NCI-H2081 treated with DMSO at 0.1 percent for 48 hours (cell line): ENCODE data around the gene KCP.
"Not testable (repeated sequence)": the region's sequence is repeated elsewhere in the genome, so short reads cannot be mapped to it uniquely, and the experiment has no call there.

Experiments
- DNase-seq: peaks from one replicate; lab custom pipeline; 2025; lab: John Stamatoyannopoulos, UW

KCP gene

DNA sequence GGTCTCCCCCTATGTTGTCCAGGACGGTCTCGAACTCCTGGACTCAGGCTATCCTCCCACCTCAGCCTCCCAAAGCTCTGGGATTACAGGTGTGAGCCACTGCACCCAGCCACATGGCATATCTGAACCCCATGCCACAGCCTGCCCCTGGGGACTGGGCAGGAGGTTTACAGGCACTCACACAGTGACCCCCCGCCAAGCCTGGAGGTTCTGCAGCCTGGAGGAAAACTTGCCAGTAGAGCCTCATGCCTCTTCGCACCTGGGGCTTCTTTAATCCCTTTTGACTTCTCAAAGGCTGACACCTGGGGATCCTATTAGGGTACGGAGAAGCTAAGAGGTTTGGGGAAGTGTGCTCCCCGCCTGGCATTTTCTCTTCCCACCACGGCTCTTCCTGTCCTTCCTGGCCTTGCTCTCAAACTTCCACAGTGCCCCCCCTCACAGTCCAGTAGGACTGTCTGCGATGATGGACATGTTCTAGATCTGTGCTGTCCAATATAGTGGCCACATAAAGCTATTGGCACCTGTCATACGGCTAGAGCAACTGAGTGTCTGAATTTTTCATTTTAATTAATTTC, 11.4 kb upstream of the KCP start:
- no peak for DNase-seq

DNA sequence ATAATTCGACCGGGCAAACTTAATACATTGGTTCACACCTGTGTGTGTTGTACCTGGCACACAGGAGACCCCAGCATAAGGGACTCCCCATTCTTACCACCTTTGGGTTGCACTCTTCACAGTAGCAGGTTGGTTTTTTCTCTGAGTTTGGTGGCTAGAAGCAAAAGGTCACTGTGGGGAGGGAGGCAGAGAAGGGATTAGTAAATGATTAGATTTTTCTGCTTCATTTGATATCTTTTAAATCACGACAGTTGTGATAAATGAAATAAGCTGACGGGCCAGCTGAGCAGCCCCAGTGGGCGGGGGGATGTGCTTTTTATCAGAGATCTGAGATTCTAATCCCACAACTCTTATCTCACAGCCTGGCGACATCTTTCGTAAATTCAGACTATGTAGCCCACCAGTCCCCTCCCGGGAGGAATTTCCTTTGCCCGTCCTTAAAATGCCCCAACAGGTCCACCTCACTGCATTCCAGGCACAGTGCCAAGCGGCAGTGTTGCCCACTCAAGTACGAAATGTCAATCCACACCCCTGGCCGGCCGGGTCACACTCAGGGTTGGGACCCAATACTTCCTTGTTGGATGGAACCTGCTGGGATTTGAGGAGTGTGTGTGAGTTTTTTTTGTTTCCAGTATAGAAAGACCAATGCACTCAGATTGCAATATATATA, 10.5 kb upstream of the KCP start:
- DNase-seq: no peak

DNA sequence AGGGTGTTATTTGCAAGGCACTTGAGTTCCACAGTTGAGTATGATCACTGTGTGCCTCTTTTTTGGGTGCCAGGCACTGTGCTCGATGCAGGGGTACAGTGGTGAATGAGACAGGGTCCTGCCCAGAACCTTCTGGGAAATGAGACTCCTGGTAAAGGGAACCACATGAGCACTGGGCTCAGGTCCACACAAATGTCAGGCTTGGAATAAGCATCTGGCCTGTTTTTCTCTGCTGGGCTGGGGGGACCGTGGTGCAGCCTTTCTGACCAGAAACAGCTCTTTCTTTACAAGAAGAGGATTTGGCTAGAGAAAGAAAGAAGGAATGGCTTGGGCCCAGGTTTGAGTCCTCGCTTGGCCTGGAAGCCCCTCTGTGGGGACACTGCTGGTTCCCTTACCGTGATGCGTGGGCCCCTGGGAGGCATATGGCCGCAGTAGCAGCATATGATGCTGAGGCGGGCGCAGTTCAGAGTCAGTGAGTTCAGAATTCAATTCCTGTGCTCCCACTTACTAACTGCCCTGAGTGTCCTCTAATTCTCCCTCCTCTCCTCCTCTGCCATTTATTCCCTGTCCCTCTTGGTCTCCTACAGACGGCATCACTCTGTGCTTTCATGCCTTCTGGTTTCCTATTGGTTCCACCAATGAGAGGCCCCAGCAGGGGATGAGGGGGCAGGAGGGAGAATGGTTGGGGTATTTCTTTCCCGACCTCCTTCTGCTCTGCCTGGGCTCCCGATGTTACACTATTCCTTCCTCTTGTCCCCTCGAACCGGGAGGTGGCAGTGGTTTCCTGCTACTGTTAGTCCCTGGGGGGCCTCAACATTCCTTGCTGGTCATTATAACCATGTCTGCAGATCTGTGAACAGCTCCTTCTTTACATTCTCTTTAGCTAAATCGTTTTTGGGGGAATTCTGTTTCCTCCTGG, 9.6 kb upstream of the KCP start:
- DNase-seq: no peak

- no peak for DNase-seq
Observed at GRCh38 chr7:128919241-128919640, 8.7 kb upstream of the KCP start.

DNA sequence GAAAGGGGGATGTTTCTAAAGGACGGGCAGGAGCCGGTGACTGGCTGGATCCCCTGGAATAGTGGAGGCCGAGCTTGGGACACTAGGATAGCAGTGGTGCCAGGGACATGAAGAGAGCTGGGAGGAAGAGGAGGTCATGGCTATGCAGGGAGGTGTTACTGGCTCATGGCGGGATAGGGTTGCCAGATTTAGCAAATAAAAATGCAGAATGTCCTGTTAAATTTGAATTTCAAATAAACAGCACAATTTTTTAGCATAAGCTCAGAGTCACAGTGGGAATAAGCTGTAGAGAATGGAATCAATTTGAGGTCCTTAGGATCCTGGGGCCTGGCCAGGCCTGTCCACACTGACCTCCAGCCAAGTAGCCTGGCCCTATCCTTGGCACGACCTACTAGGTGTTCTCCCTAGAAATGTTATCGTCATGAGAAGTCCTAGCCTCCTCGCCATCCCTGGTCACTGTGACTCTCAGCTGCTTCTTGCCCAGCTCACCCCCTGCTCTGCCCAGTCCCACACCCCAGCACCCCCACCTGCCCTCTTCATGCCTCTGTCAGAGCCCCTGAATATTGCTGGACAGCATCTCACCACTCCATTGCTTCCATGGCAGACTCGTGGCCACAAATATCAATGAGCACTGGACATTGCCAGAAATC, 7.6 kb upstream of the KCP start:
- no peak for DNase-seq

DNA sequence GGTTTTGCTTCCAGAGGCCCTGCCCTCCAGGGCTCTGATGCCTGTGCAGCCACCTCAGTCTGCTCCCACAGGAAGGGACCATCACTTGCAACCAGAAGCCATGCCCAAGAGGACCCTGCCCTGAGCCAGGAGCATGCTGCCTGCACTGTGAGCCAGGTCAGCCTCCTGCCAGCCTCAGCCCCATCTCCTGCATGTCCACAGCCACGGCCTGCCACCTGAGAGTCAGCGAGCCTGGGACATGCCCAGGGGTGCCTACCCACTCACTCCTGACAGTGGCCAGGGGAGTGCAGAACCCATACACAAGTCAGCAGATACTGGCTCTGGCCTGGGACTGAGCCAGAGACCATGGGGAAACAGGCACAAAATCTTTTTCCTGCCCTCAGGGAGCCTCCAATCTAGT, 6.6 kb upstream of the KCP start:
- DNase-seq: no peak

DNA sequence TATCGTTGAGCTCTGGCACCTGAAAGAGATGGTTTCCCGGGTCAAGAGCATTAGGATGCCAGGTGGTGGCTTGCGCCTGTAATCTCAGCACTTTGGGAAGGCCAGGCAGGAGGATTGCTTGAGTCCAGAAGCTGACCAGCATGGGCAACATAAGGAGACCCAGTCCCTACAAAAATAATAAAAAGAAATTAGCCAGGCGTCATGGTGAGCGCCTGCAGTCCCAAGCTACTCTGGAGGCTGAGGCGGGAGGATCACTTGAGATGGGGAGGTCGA, 6.1 kb upstream of the KCP start:
- DNase-seq: no peak

DNA sequence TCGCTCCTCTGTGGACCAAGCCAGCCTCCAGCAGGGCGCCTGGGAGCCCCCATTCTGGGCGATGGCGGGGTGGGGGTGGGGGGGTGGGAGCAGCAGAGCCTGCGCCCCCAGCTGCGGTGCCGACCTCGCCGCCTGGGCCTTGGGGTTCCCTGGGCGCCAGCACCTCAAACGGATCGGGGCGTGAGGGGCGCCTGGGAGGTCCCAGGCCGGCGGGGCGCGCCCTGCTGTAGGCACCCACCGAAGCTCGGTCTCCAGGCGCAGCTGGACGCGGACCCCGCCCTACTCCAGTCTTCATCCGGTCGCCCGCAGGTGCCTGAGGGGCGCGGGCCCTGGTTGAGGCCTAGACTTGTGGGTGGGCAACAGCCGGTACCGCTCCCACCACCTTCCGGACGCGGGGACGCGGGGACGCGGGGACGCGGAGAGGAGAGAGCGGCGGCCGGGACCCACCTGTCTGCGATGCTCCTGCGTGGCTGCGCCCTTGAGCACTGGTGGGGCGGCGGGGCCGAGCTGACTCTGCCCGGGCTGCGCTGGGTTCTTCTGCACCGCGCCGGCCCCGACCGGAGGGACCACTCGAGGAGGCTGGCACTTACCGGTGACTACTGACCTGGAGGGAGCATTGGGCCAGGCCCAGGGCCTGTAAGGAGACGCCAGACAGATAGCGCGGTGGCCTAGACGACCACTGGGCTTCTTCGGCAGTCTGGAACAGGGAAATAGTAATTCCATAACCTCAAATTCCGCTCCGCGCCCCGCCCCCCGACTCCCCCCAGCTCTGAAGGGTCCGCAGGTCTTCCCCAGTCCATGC, 5.5 kb upstream of the KCP start:
- no peak for DNase-seq

- DNase-seq: no peak
Observed at GRCh38 chr7:128915271-128915819, 4.8 kb upstream of the KCP start.

- DNase-seq: no peak
Observed at GRCh38 chr7:128914566-128915151, 4.2 kb upstream of the KCP start.

DNA sequence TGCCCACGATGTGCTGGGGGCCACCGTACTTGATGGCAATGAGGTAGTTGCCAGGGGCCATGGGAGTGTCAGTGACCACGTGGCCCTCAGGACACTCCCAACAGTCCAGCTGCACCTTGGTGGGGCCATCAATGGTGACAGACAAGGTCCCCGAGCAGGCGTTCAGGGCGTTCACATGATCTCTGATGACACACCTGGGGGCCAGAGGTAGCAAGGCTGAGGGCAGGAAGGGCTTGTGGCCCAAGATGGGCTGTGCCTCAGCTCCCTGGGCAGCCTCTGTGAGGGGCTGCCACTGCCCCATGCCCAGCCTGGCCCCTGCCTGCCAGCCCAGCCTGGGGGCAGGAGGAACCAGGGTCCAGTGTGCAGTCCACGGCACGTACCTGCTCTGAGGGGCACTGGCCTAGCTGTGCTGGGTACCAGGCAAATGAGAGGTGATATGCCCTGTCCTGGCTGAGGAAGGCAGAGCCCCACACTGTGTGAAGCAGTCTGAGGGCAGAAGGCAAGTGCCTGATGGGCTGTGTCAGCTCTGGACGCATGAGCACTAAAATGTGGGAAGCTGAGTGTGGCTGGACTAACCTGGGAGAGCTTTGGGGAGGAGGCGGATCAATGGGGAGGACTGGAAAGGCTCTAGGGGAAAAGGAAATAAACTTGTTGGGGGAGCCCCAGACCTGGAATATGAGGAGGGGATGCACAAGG, 3.5 kb upstream of the KCP start:
- DNase-seq: no peak

GRCh38 chr7:128912709-128913495, 2.4 kb upstream of the KCP start:
- DNase-seq: not testable (repeated sequence)

DNA sequence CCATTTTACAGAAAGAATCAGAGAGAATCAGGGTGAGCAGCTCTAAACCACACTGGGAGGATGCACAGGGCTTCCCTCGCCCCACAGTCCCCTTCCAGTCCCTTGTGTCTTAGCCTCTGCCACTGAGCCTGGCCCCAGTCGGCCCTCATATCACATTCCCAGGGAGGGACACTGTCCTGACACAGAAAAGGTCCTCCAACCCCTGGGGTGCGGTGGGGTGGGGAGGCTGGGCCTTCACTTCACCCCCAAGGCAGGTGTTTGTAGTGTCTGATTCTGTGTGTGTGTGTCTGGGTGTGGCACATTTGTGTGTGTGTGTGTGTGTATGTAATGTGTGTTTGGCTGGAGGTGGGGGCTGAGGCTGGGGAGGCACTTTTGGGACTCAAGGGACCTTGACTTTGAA, 1.8 kb upstream of the KCP start:
- DNase-seq: no peak

GRCh38 chr7:128911423-128912031, 1.0 kb upstream of the KCP start:
- no peak for DNase-seq

DNA sequence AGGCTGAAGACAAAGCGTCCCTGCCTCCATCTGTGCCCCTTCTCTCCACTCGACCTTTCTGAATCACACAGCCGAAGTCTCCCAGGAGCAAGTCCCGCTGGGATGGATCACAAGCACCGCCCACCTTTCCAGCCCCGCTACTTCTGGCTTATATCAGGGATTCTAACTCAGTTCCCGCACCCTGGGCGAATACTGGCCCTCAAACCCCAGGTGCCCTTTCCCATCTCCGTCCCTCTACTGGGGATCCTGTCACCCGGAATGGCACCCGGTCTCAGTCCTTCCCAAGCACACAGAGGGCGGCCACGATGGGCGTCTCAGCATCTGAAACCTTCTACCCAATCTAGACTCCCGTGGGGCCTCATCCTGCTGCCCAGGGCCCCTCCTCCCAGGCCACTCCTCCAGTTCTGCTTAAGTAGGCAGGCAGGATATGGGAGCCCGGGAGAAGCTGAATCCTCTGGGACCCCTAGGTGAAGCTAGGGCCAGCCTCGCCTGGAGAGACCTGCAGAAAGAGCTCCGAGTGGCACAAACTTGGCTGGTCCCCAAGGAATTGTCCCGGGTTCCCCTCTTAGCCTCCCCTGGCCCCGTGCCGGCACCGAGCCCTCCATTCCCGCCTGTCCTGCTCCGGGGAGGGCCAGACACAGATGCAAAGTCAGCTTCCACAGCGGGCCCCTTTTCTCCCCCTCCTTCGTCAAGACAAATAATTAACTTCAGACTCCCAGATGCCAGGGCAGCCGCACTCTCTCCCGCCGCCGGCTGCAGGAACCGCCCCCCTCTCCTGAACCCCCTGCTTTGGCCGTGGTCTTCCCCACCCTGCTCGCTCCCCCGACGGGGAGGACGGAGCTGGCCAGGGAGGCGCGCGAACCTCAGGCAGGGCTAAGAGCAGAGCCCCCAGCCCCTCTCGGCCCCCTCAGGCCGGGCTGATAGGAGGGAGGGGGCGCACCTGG, 612 bp downstream of the KCP start:
- no peak for DNase-seq

DNA sequence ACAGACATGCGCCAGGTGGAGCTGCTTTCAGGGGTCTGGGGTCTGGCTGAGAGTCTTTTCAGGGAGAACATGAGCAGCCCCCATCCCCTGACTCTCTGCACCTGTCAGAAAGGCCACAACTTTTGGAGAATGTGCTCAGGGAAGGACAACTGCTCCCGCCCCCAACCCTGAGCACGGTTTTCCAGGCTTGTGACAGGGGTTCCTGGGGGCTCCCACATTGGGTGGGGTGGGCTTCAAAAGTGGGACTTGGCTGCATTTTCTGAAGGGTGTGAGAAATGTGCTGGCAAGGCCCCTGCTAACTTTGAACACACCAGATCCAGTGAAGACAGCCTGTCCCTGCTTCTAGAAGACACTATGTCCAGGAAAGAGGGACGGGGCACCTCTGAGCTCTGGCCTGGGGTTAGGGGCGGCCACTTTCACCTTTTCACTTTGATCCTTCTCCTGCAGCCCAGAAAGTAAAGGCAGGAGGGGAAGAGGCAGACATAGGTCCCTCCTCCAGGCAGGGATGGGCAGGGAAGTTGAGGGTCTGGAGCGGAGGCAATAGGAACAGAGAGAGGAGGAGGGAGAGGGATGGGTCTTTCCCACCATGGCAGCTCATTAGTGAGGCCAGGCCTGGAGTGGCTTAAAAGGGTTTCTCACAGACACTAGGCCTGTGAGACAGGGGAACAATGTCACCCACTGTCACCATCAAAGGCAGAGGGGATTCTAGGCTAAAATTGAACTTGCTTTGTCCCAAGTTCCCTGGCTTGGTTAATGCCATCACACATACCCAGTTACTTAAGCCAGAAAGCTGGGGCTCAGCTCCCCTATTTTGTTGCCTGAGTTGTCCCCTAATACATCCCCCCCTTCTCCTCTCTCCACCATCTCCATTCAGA, 1.5 kb downstream of the KCP start:
- DNase-seq: no peak
